ENCODE data around the gene CPED1.

The CPED1 gene

DNA sequence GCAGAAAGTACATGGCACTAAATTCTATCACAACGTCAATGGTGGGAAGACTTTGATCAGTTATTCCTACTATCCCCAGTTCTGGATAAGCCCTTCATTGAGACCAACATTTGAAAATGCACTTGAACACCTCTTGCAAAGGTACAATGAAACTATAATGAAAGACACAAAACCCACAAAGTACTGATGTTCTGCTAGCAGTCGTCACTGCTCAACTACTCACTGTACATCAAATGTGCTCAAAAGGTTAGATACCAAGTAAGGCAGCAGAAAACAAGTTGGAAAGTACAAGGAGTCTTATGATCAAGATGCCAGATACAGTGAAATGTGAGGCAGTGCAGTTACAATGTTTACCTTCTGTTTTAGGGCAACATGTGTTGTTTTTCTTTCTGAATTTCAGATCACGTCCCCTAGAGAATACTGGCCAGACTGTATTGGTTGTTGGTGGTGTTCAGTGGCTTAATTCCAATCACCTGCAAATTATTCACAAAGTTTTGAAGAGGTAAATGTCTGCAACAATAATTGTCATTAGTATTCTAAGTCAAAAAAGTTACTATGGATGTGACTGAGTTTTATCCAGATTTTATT lies 277.9 kb downstream of the CPED1 start:
- DNase-seq (ENCODE audit: low read depth) = no peak
- TF ChIP-seq, protein P1, sequence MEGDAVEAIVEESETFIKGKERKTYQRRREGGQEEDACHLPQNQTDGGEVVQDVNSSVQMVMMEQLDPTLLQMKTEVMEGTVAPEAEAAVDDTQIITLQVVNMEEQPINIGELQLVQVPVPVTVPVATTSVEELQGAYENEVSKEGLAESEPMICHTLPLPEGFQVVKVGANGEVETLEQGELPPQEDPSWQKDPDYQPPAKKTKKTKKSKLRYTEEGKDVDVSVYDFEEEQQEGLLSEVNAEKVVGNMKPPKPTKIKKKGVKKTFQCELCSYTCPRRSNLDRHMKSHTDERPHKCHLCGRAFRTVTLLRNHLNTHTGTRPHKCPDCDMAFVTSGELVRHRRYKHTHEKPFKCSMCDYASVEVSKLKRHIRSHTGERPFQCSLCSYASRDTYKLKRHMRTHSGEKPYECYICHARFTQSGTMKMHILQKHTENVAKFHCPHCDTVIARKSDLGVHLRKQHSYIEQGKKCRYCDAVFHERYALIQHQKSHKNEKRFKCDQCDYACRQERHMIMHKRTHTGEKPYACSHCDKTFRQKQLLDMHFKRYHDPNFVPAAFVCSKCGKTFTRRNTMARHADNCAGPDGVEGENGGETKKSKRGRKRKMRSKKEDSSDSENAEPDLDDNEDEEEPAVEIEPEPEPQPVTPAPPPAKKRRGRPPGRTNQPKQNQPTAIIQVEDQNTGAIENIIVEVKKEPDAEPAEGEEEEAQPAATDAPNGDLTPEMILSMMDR (conservative IDR thresholded peaks at IDR 0.05; ENCODE audit: low read length) = no peak
- no peak overlapping the region for H3K4me3 ChIP-seq (ENCODE audit: low read length)

DNA sequence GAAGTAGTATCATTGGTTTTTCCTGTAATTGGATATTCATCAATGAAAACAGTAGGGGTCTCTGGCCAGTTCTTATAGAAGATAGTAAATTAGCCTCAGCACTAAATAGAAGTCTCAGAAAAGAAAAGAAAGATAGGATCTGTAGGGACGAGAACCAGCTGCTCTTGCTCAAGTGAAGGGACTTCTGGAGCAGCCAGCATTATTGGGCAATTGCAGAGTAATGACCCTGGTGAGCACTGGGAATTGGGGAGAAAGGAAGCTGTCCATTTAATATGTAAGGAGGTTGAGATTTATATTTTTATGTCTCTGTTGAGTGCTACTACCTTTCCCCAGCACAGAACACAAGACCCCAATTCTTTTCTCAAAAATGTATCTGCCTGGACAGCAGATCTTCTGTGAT lies 279.1 kb downstream of the CPED1 start:
- DNase-seq (ENCODE audit: low read depth) = peak; percentile 17
- no peak overlapping the region for H3K4me3 ChIP-seq (ENCODE audit: low read length)
- TF ChIP-seq, protein P1 (conservative IDR thresholded peaks at IDR 0.05; ENCODE audit: low read length) = no peak

DNA sequence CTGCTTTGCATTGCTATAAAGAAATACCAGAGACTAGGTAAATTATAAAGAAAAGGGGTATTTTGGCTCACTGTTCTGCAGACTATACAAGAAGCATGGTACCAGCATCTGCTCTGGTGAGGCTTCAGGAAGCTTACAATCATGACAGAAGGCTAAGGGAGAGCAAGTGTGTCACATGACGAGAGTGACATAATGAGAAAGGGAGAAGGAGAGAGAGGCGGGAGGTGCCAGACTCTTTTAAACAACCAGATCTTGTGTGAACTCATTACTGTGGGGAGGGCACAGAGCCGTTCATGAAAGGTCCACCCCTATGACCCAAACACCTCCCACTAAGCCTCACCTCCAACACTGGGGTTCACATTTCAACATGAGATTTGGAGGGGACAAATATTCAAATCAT lies 281.3 kb downstream of the CPED1 start:
- DNase-seq (ENCODE audit: low read depth) = no peak
- H3K4me3 ChIP-seq (ENCODE audit: low read length) = no peak overlapping the region
- TF ChIP-seq, protein P1 (conservative IDR thresholded peaks at IDR 0.05; ENCODE audit: low read length) = no peak

DNA sequence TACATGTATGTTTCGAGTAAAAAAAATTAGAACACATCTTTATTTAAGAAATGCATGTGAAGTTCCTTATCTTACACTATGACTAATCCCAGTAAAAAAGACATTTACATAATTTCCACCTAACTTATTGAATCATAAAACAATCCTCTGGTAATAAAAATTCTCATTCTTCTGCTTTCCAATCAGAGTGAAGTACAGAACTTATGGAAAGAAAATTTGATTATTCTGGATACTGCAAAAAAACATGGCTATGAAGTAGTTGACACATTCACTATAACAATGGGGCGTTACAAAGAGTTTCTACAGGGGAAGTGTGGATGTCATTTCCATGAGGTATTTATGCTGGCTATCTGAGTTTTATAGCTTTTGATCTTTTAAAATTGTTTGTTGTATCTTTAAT lies 282.6 kb downstream of the CPED1 start:
- no peak overlapping the region for H3K4me3 ChIP-seq (ENCODE audit: low read length)
- no peak for DNase-seq (ENCODE audit: low read depth)
- TF ChIP-seq, protein P1 (conservative IDR thresholded peaks at IDR 0.05; ENCODE audit: low read length) = no peak

DNA sequence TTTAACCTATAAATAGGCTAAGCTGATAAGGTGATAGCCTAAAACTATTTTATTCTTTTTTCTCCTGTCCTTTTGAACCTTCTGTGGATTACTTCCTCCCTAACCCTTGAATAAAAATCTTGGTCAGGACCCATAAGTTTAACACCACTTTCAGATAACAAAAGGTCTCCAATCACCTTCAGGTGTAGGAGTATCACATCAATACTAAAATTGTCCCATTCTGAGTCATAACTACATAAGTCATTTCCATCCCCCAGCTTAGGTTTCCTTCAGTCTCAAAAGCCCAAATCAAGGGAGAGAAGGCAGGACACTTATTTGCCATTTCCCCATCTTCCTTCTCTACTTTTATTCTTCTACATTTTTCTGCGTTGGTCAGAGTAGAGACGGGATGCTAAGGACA lies 283.4 kb downstream of the CPED1 start:
- TF ChIP-seq, protein P1 (conservative IDR thresholded peaks at IDR 0.05; ENCODE audit: low read length) = no peak
- no peak for DNase-seq (ENCODE audit: low read depth)

DNA sequence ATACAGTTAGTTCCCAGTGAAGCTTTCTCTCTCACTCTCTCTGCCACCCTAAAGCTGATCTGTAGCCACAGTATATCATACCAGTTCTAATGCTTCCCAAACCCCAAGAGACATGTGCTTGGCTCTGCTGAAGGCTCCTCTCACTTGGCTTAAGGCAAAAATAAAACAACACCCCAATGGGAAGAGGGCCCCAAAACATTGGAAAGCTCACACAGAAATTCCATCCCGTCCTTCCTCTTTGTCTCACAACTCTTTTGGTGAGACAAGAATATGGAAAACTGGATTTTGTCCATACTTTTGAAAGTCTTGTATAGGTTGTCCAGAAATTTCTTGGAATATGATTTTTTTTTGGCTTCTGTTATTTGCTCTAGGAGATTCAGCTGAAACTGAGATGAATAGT lies 284.2 kb downstream of the CPED1 start:
- TF ChIP-seq, protein P1 (conservative IDR thresholded peaks at IDR 0.05; ENCODE audit: low read length) = no peak
- H3K4me3 ChIP-seq (ENCODE audit: low read length) = no peak overlapping the region
- no peak for DNase-seq (ENCODE audit: low read depth)

More for the DNA sequence above, 283.4 kb downstream of the CPED1 start:
- no peak overlapping the region for H3K4me3 ChIP-seq (ENCODE audit: low read length)

DNA sequence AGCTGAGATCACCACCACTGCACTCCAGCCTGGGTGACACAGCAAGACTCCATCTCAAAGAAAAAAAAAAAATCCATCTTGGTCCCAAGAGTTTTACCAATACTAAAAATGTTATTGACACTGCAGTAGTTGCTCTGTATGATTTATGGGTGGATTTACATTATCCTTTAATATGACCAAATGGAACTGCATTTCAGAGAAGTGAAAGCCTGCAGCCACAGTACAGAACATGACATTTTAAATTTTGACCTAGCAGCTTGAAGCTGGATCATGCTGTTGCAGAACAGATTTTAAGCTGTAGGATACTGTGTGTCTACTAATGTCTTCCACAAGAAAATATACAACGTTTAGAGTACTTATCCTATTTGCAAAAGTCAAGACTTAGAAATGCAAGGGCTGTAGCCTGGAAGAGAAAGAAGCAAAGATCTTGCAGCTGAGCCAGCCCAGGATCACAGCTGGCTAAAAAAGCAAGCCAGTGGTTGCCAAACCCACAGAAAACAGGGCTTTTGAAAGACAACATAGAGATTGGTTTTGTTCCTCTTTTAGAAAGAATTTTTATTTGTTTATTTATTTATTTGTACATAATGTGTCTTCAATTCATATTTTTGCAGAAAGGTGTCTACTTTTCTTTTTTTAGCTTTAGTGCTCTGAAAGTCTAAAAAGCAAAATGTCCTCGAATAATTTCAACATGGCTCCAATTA lies 285.1 kb downstream of the CPED1 start:
- TF ChIP-seq, protein P1 (conservative IDR thresholded peaks at IDR 0.05; ENCODE audit: low read length) = no peak
- DNase-seq (ENCODE audit: low read depth) = no peak
- H3K4me3 ChIP-seq (ENCODE audit: low read length) = no peak overlapping the region

Measured in AG10803 (cell line).